ENCODE measurements around the gene BCO1. TPM values are rescaled to one million over a fixed set of nuclear protein-coding genes. Genes with fewer than 3 reads are reported as not detected.
A peak's percentile ranks its signal among the peaks of the same experiment; 100 is the strongest.
"Not testable (repeated sequence)": the region's sequence is repeated elsewhere in the genome, so short reads cannot be mapped to it uniquely, and the experiment has no call there.

The BCO1 gene
- total RNA-seq, 1 donor from 2014 or later, result not detected

GRCh38 chr16:81220349-81220748, 18.1 kb upstream of the BCO1 start:
- H3K27me3 Mint-ChIP-seq (ENCODE audit: unreplicated experiment), result peaks cover 4% of the 10 kb centered on the region
- H3K36me3 Mint-ChIP-seq (ENCODE audit: low read depth, unreplicated experiment), result no peaks in the 10 kb centered on the region
- H3K4me1 Mint-ChIP-seq (ENCODE audit: unreplicated experiment), result peaks cover 15% of the 10 kb centered on the region
- no peak for TF ChIP-seq CTCF (IDR thresholded peaks at IDR 0.05; ENCODE audit: unreplicated experiment)
- peak overlapping the region; percentile 54 for H3K27ac Mint-ChIP-seq (ENCODE audit: unreplicated experiment)
- no peak overlapping the region for H3K4me3 Mint-ChIP-seq (ENCODE audit: unreplicated experiment)
- DNase-seq (ENCODE audit: low spot score), result no peak
- H3K9me3 Mint-ChIP-seq (ENCODE audit: unreplicated experiment), result no peaks in the 10 kb centered on the region

DNA sequence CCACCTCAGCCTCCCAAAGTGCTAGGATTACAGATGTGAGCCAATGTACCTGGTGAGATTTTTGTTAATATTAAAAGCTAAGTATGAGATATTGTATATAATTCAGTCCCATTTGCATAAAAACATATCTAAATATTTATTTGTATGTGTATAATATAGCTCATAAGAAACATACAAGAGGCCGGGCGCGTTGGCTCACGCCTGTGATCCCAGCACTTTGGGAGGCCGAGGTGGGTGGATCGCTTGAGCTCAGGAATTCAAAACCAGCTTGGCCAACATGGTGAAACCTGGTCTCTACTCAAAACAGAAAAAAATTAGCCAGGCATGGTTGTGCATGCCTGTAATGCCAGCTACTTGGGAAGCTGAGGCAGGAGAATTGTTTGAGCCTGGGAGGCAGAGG, 16.8 kb upstream of the BCO1 start:
- no peaks in the 10 kb centered on the region for H3K9me3 Mint-ChIP-seq (ENCODE audit: unreplicated experiment)
- H3K27ac Mint-ChIP-seq (ENCODE audit: unreplicated experiment), result no peak overlapping the region
- H3K4me3 Mint-ChIP-seq (ENCODE audit: unreplicated experiment), result no peak overlapping the region
- no peak for DNase-seq (ENCODE audit: low spot score)
- peaks cover 15% of the 10 kb centered on the region for H3K4me1 Mint-ChIP-seq (ENCODE audit: unreplicated experiment)
- no peaks in the 10 kb centered on the region for H3K36me3 Mint-ChIP-seq (ENCODE audit: low read depth, unreplicated experiment)
- no peak for TF ChIP-seq CTCF (IDR thresholded peaks at IDR 0.05; ENCODE audit: unreplicated experiment)
- H3K27me3 Mint-ChIP-seq (ENCODE audit: unreplicated experiment), result no peaks in the 10 kb centered on the region

- TF ChIP-seq CTCF (IDR thresholded peaks at IDR 0.05; ENCODE audit: unreplicated experiment), result no peak
- Mint-ChIP-seq H3K4me1 (ENCODE audit: unreplicated experiment) (peaks cover 13% of the 10 kb centered on the region), H3K27me3 (ENCODE audit: unreplicated experiment) (no peaks in the 10 kb centered on the region), H3K36me3 (ENCODE audit: low read depth, unreplicated experiment) (no peaks in the 10 kb centered on the region), H3K4me3 (ENCODE audit: unreplicated experiment) (no peak overlapping the region), H3K27ac (ENCODE audit: unreplicated experiment) (no peak overlapping the region), H3K9me3 (ENCODE audit: unreplicated experiment) (no peaks in the 10 kb centered on the region)
- DNase-seq (ENCODE audit: low spot score), result no peak
Measured at GRCh38 chr16:81224824-81225223, 13.7 kb upstream of the BCO1 start.

DNA sequence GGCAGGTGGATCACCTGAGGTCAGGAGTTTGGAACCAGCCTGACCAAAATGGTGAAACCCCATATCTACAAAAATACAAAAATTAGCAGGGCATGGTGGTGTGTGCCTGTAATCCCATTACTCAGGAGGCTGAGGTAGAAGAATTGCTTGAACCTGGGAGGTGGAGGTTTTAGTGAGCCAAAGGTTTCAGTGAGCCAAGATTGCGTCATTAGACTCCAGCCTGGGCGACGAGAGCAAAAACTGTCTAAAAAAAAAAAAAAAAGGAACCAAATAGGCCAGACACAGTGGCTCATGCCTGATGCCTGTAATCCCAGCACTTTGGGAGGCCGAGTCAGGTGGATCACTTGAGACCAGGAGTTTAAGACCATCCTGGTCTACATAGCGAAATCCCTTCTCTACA, 12.8 kb upstream of the BCO1 start:
- not testable (repeated sequence) for H3K27me3 Mint-ChIP-seq (ENCODE audit: unreplicated experiment); DNase-seq (ENCODE audit: low spot score); H3K4me3 Mint-ChIP-seq (ENCODE audit: unreplicated experiment); H3K27ac Mint-ChIP-seq (ENCODE audit: unreplicated experiment); H3K9me3 Mint-ChIP-seq (ENCODE audit: unreplicated experiment); H3K36me3 Mint-ChIP-seq (ENCODE audit: low read depth, unreplicated experiment); H3K4me1 Mint-ChIP-seq (ENCODE audit: unreplicated experiment)

- H3K36me3 Mint-ChIP-seq (ENCODE audit: low read depth, unreplicated experiment), result no peaks in the 10 kb centered on the region
- no peak for DNase-seq (ENCODE audit: low spot score)
- no peak for TF ChIP-seq CTCF (IDR thresholded peaks at IDR 0.05; ENCODE audit: unreplicated experiment)
- peaks cover 3% of the 10 kb centered on the region for H3K27me3 Mint-ChIP-seq (ENCODE audit: unreplicated experiment)
- no peak overlapping the region for H3K27ac Mint-ChIP-seq (ENCODE audit: unreplicated experiment)
- no peaks in the 10 kb centered on the region for H3K4me1 Mint-ChIP-seq (ENCODE audit: unreplicated experiment)
- H3K4me3 Mint-ChIP-seq (ENCODE audit: unreplicated experiment), result no peak overlapping the region
- H3K9me3 Mint-ChIP-seq (ENCODE audit: unreplicated experiment), result no peaks in the 10 kb centered on the region
Measured at GRCh38 chr16:81227785-81228184, 10.7 kb upstream of the BCO1 start.

- H3K36me3 Mint-ChIP-seq (ENCODE audit: low read depth, unreplicated experiment), result no peaks in the 10 kb centered on the region
- H3K27me3 Mint-ChIP-seq (ENCODE audit: unreplicated experiment), result peaks cover 8% of the 10 kb centered on the region
- no peak for TF ChIP-seq CTCF (IDR thresholded peaks at IDR 0.05; ENCODE audit: unreplicated experiment)
- H3K4me3 Mint-ChIP-seq (ENCODE audit: unreplicated experiment), result no peak overlapping the region
- no peaks in the 10 kb centered on the region for H3K9me3 Mint-ChIP-seq (ENCODE audit: unreplicated experiment)
- H3K4me1 Mint-ChIP-seq (ENCODE audit: unreplicated experiment), result no peaks in the 10 kb centered on the region
- no peak overlapping the region for H3K27ac Mint-ChIP-seq (ENCODE audit: unreplicated experiment)
- no peak for DNase-seq (ENCODE audit: low spot score)
Measured at GRCh38 chr16:81229811-81230210, 8.7 kb upstream of the BCO1 start.

Measured in endothelial cell (in vitro differentiated cells).